VCaP (cell line): ENCODE measurements around the gene PWP1.

Experiments
- H3K27ac ChIP-seq: fragments of 450-650 bp; 2 replicates; pipeline ENCODE4 v1.5.1; 2017
- CTCF ChIP-seq: fragments of 450-650 bp; conservative IDR thresholded peaks from 2 replicates; pipeline ENCODE4 v1.5.1; 2017; ENCODE audit warnings: mild to moderate bottlenecking, moderate library complexity

The PWP1 gene

GRCh38 chr12:107730618-107731341 lies 45.2 kb downstream of the PWP1 start:
- TF ChIP-seq CTCF = no peak
- H3K27ac ChIP-seq = no peak overlapping the region

GRCh38 chr12:107731366-107731765 lies 45.8 kb downstream of the PWP1 start:
- H3K27ac ChIP-seq = no peak overlapping the region

GRCh38 chr12:107732365-107732764 lies 46.8 kb downstream of the PWP1 start:
- no peak for TF ChIP-seq CTCF
- H3K27ac ChIP-seq = no peak overlapping the region

More at GRCh38 chr12:107731366-107731765, 45.8 kb downstream of the PWP1 start:
- TF ChIP-seq CTCF = no peak

- no peak overlapping the region for H3K27ac ChIP-seq
- no peak for TF ChIP-seq CTCF
Measured at GRCh38 chr12:107734139-107734538, 48.5 kb downstream of the PWP1 start.

- no peak for TF ChIP-seq CTCF
Measured at GRCh38 chr12:107735763-107736162, 50.2 kb downstream of the PWP1 start.

GRCh38 chr12:107736914-107737313 lies 51.3 kb downstream of the PWP1 start:
- no peak overlapping the region for H3K27ac ChIP-seq
- TF ChIP-seq CTCF = no peak

More at GRCh38 chr12:107735763-107736162, 50.2 kb downstream of the PWP1 start:
- no peak overlapping the region for H3K27ac ChIP-seq

- no peak overlapping the region for H3K27ac ChIP-seq
- TF ChIP-seq CTCF = no peak
Measured at GRCh38 chr12:107748472-107748871, 62.9 kb downstream of the PWP1 start.
